ENCODE measurements around the gene COPS7A.

COPS7A gene

GRCh38 chr12:6723607-6724408 lies at the start of gene COPS7A:
TSS of gene COPS7A (plus strand) at chr12:6724046. CDS start at chr12:6724657, 611 bp downstream.
- Mint-ChIP-seq H3K4me3 (peak within 1 kb of the TSS; percentile 91), H3K27me3 (ENCODE audit: low read depth) (no peaks in the 10 kb centered on the region), H3K36me3 (ENCODE audit: low read depth) (peaks cover 4% of the 10 kb centered on the region), H3K27ac (peak within 1 kb of the TSS; percentile 93), H3K9me3 (no peaks in the 10 kb centered on the region), H3K4me1 (ENCODE audit: low read depth) (peaks cover 17% of the 10 kb centered on the region)

GRCh38 chr12:6676962-6677361 lies 46.9 kb upstream of the COPS7A start:
- H3K9me3 Mint-ChIP-seq = no peaks in the 10 kb centered on the region
- H3K27me3 Mint-ChIP-seq (ENCODE audit: low read depth) = no peaks in the 10 kb centered on the region
- peaks cover 57% of the 10 kb centered on the region for H3K36me3 Mint-ChIP-seq (ENCODE audit: low read depth)
- peaks cover 3% of the 10 kb centered on the region for H3K4me1 Mint-ChIP-seq (ENCODE audit: low read depth)
- H3K27ac Mint-ChIP-seq = no peak overlapping the region
- H3K4me3 Mint-ChIP-seq = no peak overlapping the region

GRCh38 chr12:6684609-6685008 lies 39.2 kb upstream of the COPS7A start:
- Mint-ChIP-seq H3K9me3 (no peaks in the 10 kb centered on the region), H3K4me3 (no peak overlapping the region), H3K36me3 (ENCODE audit: low read depth) (peaks cover 40% of the 10 kb centered on the region), H3K27me3 (ENCODE audit: low read depth) (no peaks in the 10 kb centered on the region), H3K4me1 (ENCODE audit: low read depth) (peaks cover 39% of the 10 kb centered on the region), H3K27ac (no peak overlapping the region)

GRCh38 chr12:6685814-6686213 lies 38.0 kb upstream of the COPS7A start:
- no peaks in the 10 kb centered on the region for H3K27me3 Mint-ChIP-seq (ENCODE audit: low read depth)
- H3K4me3 Mint-ChIP-seq = no peak overlapping the region
- H3K36me3 Mint-ChIP-seq (ENCODE audit: low read depth) = peaks cover 39% of the 10 kb centered on the region
- peaks cover 43% of the 10 kb centered on the region for H3K4me1 Mint-ChIP-seq (ENCODE audit: low read depth)
- no peaks in the 10 kb centered on the region for H3K9me3 Mint-ChIP-seq
- H3K27ac Mint-ChIP-seq = no peak overlapping the region

GRCh38 chr12:6688543-6688998 lies 35.3 kb upstream of the COPS7A start:
- peak overlapping the region; percentile 93 for H3K27ac Mint-ChIP-seq
- no peaks in the 10 kb centered on the region for H3K27me3 Mint-ChIP-seq (ENCODE audit: low read depth)
- H3K36me3 Mint-ChIP-seq (ENCODE audit: low read depth) = peaks cover 27% of the 10 kb centered on the region
- no peaks in the 10 kb centered on the region for H3K9me3 Mint-ChIP-seq
- H3K4me3 Mint-ChIP-seq = peak overlapping the region; percentile 97
- peaks cover 41% of the 10 kb centered on the region for H3K4me1 Mint-ChIP-seq (ENCODE audit: low read depth)

GRCh38 chr12:6688999-6689882 lies 34.6 kb upstream of the COPS7A start, which contains the start of gene ZNF384:
TSS of gene ZNF384 (minus strand) at chr12:6689375. CDS start at chr12:6679520, 9,855 bp downstream.
- Mint-ChIP-seq H3K36me3 (ENCODE audit: low read depth) (peaks cover 27% of the 10 kb centered on the region), H3K4me3 (peak within 1 kb of the TSS; percentile 97), H3K27me3 (ENCODE audit: low read depth) (no peaks in the 10 kb centered on the region), H3K4me1 (ENCODE audit: low read depth) (peaks cover 41% of the 10 kb centered on the region), H3K9me3 (no peaks in the 10 kb centered on the region), H3K27ac (peak within 1 kb of the TSS; percentile 93)

GRCh38 chr12:6691473-6691872 lies 32.4 kb upstream of the COPS7A start:
- H3K27ac Mint-ChIP-seq = no peak overlapping the region

GRCh38 chr12:6692888-6693287 lies 31.0 kb upstream of the COPS7A start:
- no peak overlapping the region for H3K4me3 Mint-ChIP-seq
- H3K9me3 Mint-ChIP-seq = no peaks in the 10 kb centered on the region
- H3K27ac Mint-ChIP-seq = no peak overlapping the region
- peaks cover 4% of the 10 kb centered on the region for H3K36me3 Mint-ChIP-seq (ENCODE audit: low read depth)
- H3K4me1 Mint-ChIP-seq (ENCODE audit: low read depth) = peaks cover 13% of the 10 kb centered on the region
- H3K27me3 Mint-ChIP-seq (ENCODE audit: low read depth) = peaks cover 11% of the 10 kb centered on the region

More at GRCh38 chr12:6691473-6691872, 32.4 kb upstream of the COPS7A start:
- Mint-ChIP-seq H3K36me3 (ENCODE audit: low read depth) (peaks cover 14% of the 10 kb centered on the region), H3K27me3 (ENCODE audit: low read depth) (no peaks in the 10 kb centered on the region), H3K4me1 (ENCODE audit: low read depth) (peaks cover 27% of the 10 kb centered on the region), H3K9me3 (no peaks in the 10 kb centered on the region), H3K4me3 (peak overlapping the region; percentile 25)

GRCh38 chr12:6693832-6694355 lies 30.0 kb upstream of the COPS7A start:
- H3K27ac Mint-ChIP-seq = no peak overlapping the region
- no peaks in the 10 kb centered on the region for H3K9me3 Mint-ChIP-seq
- peaks cover 12% of the 10 kb centered on the region for H3K4me1 Mint-ChIP-seq (ENCODE audit: low read depth)
- H3K4me3 Mint-ChIP-seq = no peak overlapping the region
- no peaks in the 10 kb centered on the region for H3K36me3 Mint-ChIP-seq (ENCODE audit: low read depth)
- peaks cover 21% of the 10 kb centered on the region for H3K27me3 Mint-ChIP-seq (ENCODE audit: low read depth)

- Mint-ChIP-seq H3K36me3 (ENCODE audit: low read depth) (no peaks in the 10 kb centered on the region), H3K27ac (no peak overlapping the region), H3K4me1 (ENCODE audit: low read depth) (peaks cover 19% of the 10 kb centered on the region), H3K27me3 (ENCODE audit: low read depth) (peaks cover 29% of the 10 kb centered on the region), H3K9me3 (no peaks in the 10 kb centered on the region), H3K4me3 (no peak overlapping the region)
These were observed 29.1 kb upstream of the COPS7A start for GRCh38 chr12:6694701-6695100.

- H3K4me1 Mint-ChIP-seq (ENCODE audit: low read depth) = peaks cover 15% of the 10 kb centered on the region
- no peak overlapping the region for H3K4me3 Mint-ChIP-seq
- H3K27me3 Mint-ChIP-seq (ENCODE audit: low read depth) = peaks cover 31% of the 10 kb centered on the region
- H3K27ac Mint-ChIP-seq = no peak overlapping the region
- H3K36me3 Mint-ChIP-seq (ENCODE audit: low read depth) = no peaks in the 10 kb centered on the region
- no peaks in the 10 kb centered on the region for H3K9me3 Mint-ChIP-seq
These were observed 28.4 kb upstream of the COPS7A start for GRCh38 chr12:6695313-6696045.

GRCh38 chr12:6696690-6697583 lies 26.9 kb upstream of the COPS7A start:
- no peak overlapping the region for H3K27ac Mint-ChIP-seq
- H3K4me1 Mint-ChIP-seq (ENCODE audit: low read depth) = peaks cover 23% of the 10 kb centered on the region
- H3K9me3 Mint-ChIP-seq = no peaks in the 10 kb centered on the region
- peaks cover 44% of the 10 kb centered on the region for H3K27me3 Mint-ChIP-seq (ENCODE audit: low read depth)
- H3K36me3 Mint-ChIP-seq (ENCODE audit: low read depth) = no peaks in the 10 kb centered on the region
- H3K4me3 Mint-ChIP-seq = no peak overlapping the region
